Sigmoid colon (tissue), 4 donors: ENCODE data around the gene KICS2.

ENCODE experiments used
- EP300 ChIP-seq, 4 donors: sonication (generic); formaldehyde crosslinking; IDR thresholded peaks; one replicate each; pipeline ENCODE4 v1.6.1; 2017; ENCODE audit warnings: antibody characterized with exemption in 4 of 4
- POLR2AphosphoS5 ChIP-seq, 4 donors: sonication (generic); formaldehyde crosslinking; IDR thresholded peaks; one replicate each; pipeline ENCODE4 v1.6.1; 2017; ENCODE audit warnings: antibody characterized with exemption in 4 of 4
- TF ChIP-seq, protein P1 (sequence below), 4 experiments: fragments of 450-650 bp in 3 of 4; fragments of 200-600 bp in 1 of 4; IDR thresholded peaks; one replicate each; pipeline ENCODE4 v1.5.1; 2016 to 2019; ENCODE audit warnings: antibody characterized with exemption in 4 of 4, mild to moderate bottlenecking in 3 of 4, moderate library complexity in 2 of 4

- TF ChIP-seq, protein P1, sequence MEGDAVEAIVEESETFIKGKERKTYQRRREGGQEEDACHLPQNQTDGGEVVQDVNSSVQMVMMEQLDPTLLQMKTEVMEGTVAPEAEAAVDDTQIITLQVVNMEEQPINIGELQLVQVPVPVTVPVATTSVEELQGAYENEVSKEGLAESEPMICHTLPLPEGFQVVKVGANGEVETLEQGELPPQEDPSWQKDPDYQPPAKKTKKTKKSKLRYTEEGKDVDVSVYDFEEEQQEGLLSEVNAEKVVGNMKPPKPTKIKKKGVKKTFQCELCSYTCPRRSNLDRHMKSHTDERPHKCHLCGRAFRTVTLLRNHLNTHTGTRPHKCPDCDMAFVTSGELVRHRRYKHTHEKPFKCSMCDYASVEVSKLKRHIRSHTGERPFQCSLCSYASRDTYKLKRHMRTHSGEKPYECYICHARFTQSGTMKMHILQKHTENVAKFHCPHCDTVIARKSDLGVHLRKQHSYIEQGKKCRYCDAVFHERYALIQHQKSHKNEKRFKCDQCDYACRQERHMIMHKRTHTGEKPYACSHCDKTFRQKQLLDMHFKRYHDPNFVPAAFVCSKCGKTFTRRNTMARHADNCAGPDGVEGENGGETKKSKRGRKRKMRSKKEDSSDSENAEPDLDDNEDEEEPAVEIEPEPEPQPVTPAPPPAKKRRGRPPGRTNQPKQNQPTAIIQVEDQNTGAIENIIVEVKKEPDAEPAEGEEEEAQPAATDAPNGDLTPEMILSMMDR (IDR thresholded peaks at IDR 0.05): no peak
- TF ChIP-seq POLR2AphosphoS5 (IDR thresholded peaks at IDR 0.05) (no peak), EP300 (IDR thresholded peaks at IDR 0.05) (no peak)
These were observed 45.1 kb downstream of the KICS2 start for GRCh38 chr12:64177001-64177400.
